GM12873 (cell line): ENCODE measurements around the gene SLC6A20.

Source experiments
- CTCF ChIP-seq: IDR thresholded peaks from 2 replicates; pipeline ENCODE4 v1.5.1; 2012; ENCODE audit warnings: low read depth, mild to moderate bottlenecking, moderate library complexity, low read length, control low read depth; ENCODE audit not compliant: insufficient read depth; ENCODE audit errors: missing control alignments

Gene SLC6A20

GRCh38 chr3:45800611-45801010, 4.3 kb upstream of the SLC6A20 start:
- TF ChIP-seq CTCF, result no peak

- no peak for TF ChIP-seq CTCF
Observed at GRCh38 chr3:45799586-45799985, 3.2 kb upstream of the SLC6A20 start.

- no peak for TF ChIP-seq CTCF
Observed at GRCh38 chr3:45798034-45798433, 1.7 kb upstream of the SLC6A20 start.

GRCh38 chr3:45796902-45797637, 734 bp upstream of the SLC6A20 start:
- no peak for TF ChIP-seq CTCF

GRCh38 chr3:45795509-45795881, 841 bp downstream of the SLC6A20 start:
- TF ChIP-seq CTCF, result no peak

- no peak for TF ChIP-seq CTCF
Observed at GRCh38 chr3:45794660-45795059, 1.7 kb downstream of the SLC6A20 start.

- no peak for TF ChIP-seq CTCF
Observed at GRCh38 chr3:45794177-45794560, 2.2 kb downstream of the SLC6A20 start.
